ENCODE measurements around the gene FKBP1A. TPM values are rescaled to one million over a fixed set of nuclear protein-coding genes. Genes with fewer than 3 reads are reported as not detected.

Gene FKBP1A
- total RNA-seq, 2 experiments from 2014 or later, result 205 to 207 TPM

DNA sequence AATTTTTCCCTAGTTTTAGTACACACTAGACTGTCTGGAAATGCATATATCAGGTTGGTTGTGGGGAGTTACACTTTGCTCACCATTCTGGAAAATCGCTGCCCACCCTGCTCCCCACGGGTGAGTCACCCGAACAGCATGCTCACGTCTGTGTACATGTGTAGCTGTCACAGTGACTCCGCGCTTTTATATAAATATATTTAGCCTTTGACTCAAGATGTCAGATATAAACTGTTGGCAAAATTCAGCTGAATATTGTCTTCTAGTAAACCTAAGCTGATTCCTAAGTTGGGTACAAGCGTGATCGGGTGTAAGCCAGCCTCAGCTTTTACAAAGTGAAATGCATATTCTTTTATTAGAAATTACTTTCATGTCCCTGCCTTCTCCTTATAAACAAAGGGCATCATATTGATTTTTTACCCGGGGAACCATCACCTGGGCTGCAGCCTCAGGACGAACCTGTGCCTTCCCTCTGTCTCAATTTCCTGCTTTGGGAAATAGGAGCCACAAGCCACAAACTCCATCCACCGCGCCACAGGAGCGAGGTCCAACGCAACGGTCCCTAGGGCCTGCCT lies 68.2 kb downstream of the FKBP1A start:
- Mint-ChIP-seq H3K4me3 (no peak overlapping the region), H3K27me3 (no peaks in the 10 kb centered on the region)
- CTCF ChIA-PET, result interaction anchor here (0.9 to 1.7 kb wide), 6 partner anchors 24 to 179 kb away, joined by 3 to 5 read pairs (median 4); no protein-coding TSS in a partner anchor

GRCh38 chr20:1323830-1324597 lies 68.8 kb downstream of the FKBP1A start:
- Mint-ChIP-seq H3K4me1 (peaks cover 9% of the 10 kb centered on the region), H3K9me3 (peaks cover 8% of the 10 kb centered on the region), H3K4me3 (no peak overlapping the region), H3K27me3 (no peaks in the 10 kb centered on the region), H3K27ac (no peak overlapping the region), H3K36me3 (ENCODE audit: low read depth) (peaks cover 8% of the 10 kb centered on the region)
- DNase-seq, result peak; percentile 15
- POLR2A ChIA-PET, result interaction anchor here (0.7 to 4.3 kb wide), 7 partner anchors 15 to 341 kb away, joined by 3 to 47 read pairs (median 8); partner anchors contain the start of genes FKBP1A and NSFL1C
- CTCF ChIA-PET, result interaction anchor here (0.6 to 1.6 kb wide), 4 partner anchors 23 to 115 kb away, joined by 3 to 5 read pairs (median 3); no protein-coding TSS in a partner anchor

More for the DNA sequence above, 68.2 kb downstream of the FKBP1A start:
- POLR2A ChIA-PET, result interaction anchor here (0.7 to 4.3 kb wide), 12 partner anchors 11 to 340 kb away, joined by 3 to 47 read pairs (median 8); partner anchors contain the start of genes FKBP1A and NSFL1C
- H3K4me1 Mint-ChIP-seq, result peaks cover 15% of the 10 kb centered on the region
- DNase-seq, result no peak
- peaks cover 10% of the 10 kb centered on the region for H3K36me3 Mint-ChIP-seq (ENCODE audit: low read depth)
- H3K9me3 Mint-ChIP-seq, result peaks cover 8% of the 10 kb centered on the region
- no peak overlapping the region for H3K27ac Mint-ChIP-seq

DNA sequence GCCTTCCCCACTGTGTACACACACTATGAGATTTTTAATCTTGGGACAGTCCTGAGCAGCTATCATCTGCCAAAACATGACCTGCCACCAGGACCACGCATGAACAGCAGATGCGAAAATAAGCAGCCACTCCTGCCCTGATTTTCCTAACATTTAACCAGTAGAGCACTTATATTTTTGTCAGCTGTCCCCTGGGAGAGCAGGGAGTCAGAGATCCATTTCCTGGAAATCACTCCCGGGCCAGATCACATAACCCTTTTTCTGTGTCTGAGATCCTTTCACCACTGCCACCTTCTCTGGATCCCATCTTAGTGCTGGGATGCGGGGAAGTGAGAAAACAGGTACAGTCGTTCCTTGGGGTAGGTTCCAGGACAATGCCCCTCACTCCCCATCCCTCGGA lies 69.6 kb downstream of the FKBP1A start:
- DNase-seq, result no peak

GRCh38 chr20:1322511-1323245 lies 70.2 kb downstream of the FKBP1A start:
- Mint-ChIP-seq H3K27ac (no peak overlapping the region), H3K36me3 (ENCODE audit: low read depth) (peaks cover 4% of the 10 kb centered on the region), H3K27me3 (no peaks in the 10 kb centered on the region), H3K4me1 (peaks cover 13% of the 10 kb centered on the region), H3K9me3 (peaks cover 8% of the 10 kb centered on the region), H3K4me3 (no peak overlapping the region)
- CTCF ChIA-PET, result interaction anchor here (0.9 to 1.5 kb wide), 4 partner anchors 10 to 144 kb away, joined by 3 to 12 read pairs (median 4); partner anchors contain the start of gene NSFL1C
- POLR2A ChIA-PET, result interaction anchor here (1.4 to 1.7 kb wide), 2 partner anchors 11 to 69 kb away, joined by 4 read pairs; no protein-coding TSS in a partner anchor
- no peak for DNase-seq

More for the DNA sequence above, 69.6 kb downstream of the FKBP1A start:
- peaks cover 8% of the 10 kb centered on the region for H3K36me3 Mint-ChIP-seq (ENCODE audit: low read depth)
- H3K9me3 Mint-ChIP-seq, result peaks cover 8% of the 10 kb centered on the region
- ChIA-PET POLR2A (no interaction called here), CTCF (interaction anchor here (0.9 to 1.2 kb wide), 2 partner anchors 115 to 144 kb away, joined by 3 read pairs; partner anchors contain the start of gene NSFL1C)
- H3K27me3 Mint-ChIP-seq, result no peaks in the 10 kb centered on the region
- H3K27ac Mint-ChIP-seq, result no peak overlapping the region
- peaks cover 7% of the 10 kb centered on the region for H3K4me1 Mint-ChIP-seq
- no peak overlapping the region for H3K4me3 Mint-ChIP-seq

DNA sequence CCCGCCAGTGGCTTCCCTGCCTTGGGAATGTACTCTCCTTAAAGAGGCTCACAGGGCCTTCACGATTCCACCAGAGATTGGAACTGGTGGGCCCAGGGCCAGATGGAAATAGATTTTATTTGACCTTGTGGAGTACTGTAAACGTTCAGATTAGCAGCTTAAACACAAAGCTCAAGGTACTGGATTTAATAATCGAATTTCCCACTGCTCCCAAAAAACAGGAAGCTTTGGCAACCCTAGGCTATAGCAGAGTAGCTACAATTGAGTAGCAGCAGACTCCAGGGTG lies 71.3 kb downstream of the FKBP1A start:
- Mint-ChIP-seq H3K9me3 (peaks cover 8% of the 10 kb centered on the region), H3K27ac (no peak overlapping the region), H3K36me3 (ENCODE audit: low read depth) (no peaks in the 10 kb centered on the region), H3K4me3 (no peak overlapping the region), H3K27me3 (no peaks in the 10 kb centered on the region), H3K4me1 (peaks cover 22% of the 10 kb centered on the region)
- CTCF ChIA-PET, result interaction anchor here (1.3 to 1.5 kb wide), 2 partner anchors 9 to 115 kb away, joined by 4 to 12 read pairs; no protein-coding TSS in a partner anchor
- no peak for DNase-seq
- POLR2A ChIA-PET, result interaction anchor here (1.4 to 1.7 kb wide), 2 partner anchors 12 to 70 kb away, joined by 4 read pairs; no protein-coding TSS in a partner anchor

DNA sequence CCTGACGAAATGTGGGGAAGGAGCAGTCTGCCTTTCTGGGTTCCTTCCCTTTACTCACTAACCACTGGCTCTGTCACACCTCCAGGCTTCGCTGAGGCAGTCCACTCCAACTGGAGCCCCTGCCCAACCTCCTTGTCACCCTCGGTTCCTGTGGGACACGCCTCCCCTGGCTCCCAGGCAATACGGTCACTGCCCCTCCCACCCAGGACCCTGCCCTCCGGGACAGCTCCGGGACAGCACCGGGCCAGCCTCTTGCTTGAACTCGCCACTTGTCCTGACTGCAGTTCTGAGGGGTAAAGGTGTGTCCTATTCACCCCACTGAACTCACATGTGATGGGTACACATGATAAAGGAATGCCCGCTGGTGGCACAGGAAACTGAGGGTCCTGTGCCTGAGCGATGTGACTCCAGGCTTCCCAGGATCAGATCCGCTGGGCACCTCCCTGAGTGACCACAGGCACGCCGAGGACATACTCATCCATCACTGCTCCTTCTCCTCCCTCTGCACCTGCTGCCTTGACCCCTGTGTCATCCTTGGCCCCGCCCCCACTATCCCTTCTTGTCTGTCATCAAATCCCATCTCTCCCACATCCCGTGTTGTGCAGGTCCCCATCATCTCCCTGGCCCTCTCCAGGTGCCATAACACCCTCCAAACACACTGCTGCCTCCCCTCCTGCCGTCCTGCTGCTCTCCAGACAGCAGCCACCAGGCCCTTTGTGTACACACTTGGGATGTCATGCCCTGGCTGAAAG lies 71.8 kb downstream of the FKBP1A start:
- H3K4me3 Mint-ChIP-seq, result no peak overlapping the region
- H3K9me3 Mint-ChIP-seq, result peaks cover 8% of the 10 kb centered on the region
- POLR2A ChIA-PET, result interaction anchor here (1.4 to 1.7 kb wide), 2 partner anchors 12 to 71 kb away, joined by 4 read pairs; no protein-coding TSS in a partner anchor
- peaks cover 22% of the 10 kb centered on the region for H3K4me1 Mint-ChIP-seq
- no peak overlapping the region for H3K27ac Mint-ChIP-seq
- CTCF ChIA-PET, result no interaction called here
- H3K36me3 Mint-ChIP-seq (ENCODE audit: low read depth), result no peaks in the 10 kb centered on the region
- no peak for DNase-seq
- no peaks in the 10 kb centered on the region for H3K27me3 Mint-ChIP-seq

DNA sequence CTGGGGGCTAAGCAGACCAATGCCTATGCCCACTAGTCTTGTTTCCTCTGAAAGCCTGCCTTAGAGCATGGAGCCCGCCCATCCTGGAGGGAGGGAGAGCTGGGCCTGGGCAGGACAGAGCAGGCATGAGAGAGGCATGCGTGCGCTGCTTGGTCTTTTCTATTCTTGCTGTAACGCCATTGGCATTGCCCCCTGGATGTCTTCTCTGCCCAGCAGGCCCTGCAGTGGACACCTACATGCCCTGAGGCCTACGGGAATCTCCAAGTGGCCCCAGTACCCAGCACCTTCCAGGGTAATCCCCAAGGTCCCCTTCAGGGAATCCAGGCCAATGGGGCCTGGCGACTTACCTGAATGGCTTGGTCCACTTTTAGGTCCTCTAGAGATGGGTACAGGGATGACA lies 72.8 kb downstream of the FKBP1A start:
- CTCF ChIA-PET, result no interaction called here
- POLR2A ChIA-PET, result no interaction called here
- Mint-ChIP-seq H3K27ac (no peak overlapping the region), H3K9me3 (peaks cover 8% of the 10 kb centered on the region), H3K4me1 (peaks cover 22% of the 10 kb centered on the region), H3K4me3 (no peak overlapping the region), H3K36me3 (ENCODE audit: low read depth) (no peaks in the 10 kb centered on the region), H3K27me3 (peaks cover 2% of the 10 kb centered on the region)
- DNase-seq, result no peak

DNA sequence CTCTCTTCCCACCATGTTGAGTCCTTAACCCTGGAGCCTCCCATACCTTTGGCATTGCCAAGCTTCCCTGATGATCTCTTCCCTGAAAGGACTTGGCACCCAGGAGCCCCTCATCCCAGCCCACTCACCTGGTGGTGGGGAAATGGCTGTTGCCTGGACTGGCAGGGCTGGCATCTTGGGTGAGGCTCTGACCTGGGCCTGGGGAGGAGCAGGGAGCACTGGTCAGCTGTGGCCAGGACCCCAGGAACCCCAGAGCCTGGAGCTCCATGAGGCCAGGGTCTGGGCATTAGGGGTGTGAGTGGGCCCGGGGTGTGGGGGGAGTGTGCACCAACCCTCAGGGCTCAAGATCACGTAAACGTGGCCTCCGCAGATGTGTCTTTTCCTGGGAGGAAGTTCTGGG lies 73.4 kb downstream of the FKBP1A start:
- H3K4me3 Mint-ChIP-seq, result no peak overlapping the region
- no peaks in the 10 kb centered on the region for H3K36me3 Mint-ChIP-seq (ENCODE audit: low read depth)
- H3K4me1 Mint-ChIP-seq, result peaks cover 22% of the 10 kb centered on the region
- no peak for DNase-seq
- H3K27me3 Mint-ChIP-seq, result peaks cover 2% of the 10 kb centered on the region
- no peak overlapping the region for H3K27ac Mint-ChIP-seq
- ChIA-PET POLR2A (no interaction called here), CTCF (no interaction called here)
- H3K9me3 Mint-ChIP-seq, result peaks cover 8% of the 10 kb centered on the region

DNA sequence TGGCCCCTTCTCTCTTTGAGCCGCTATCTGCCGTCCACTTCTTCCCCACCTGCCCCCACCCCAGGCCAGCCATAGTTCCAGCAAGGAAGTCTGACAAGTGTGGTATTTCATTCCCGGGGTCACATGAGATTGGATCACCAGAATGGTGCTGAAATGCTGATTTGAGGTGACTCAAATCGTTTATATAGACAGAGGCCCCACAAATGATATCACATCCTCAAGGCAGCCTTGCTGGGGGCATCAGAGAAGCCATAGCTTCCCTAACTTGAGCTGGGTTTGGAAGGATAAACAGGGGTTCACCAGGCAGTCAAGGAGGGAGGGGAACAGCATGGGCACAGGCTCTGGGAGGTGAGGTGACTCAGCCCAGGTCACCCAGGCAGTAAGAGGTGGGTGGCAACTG lies 73.8 kb downstream of the FKBP1A start:
- Mint-ChIP-seq H3K27me3 (peaks cover 2% of the 10 kb centered on the region), H3K4me3 (no peak overlapping the region), H3K27ac (no peak overlapping the region), H3K36me3 (ENCODE audit: low read depth) (no peaks in the 10 kb centered on the region), H3K4me1 (peaks cover 22% of the 10 kb centered on the region), H3K9me3 (peaks cover 8% of the 10 kb centered on the region)
- DNase-seq, result no peak
- CTCF ChIA-PET, result no interaction called here
- POLR2A ChIA-PET, result no interaction called here

Other genes with a start within 250 kb of the FKBP1A start
- gene TMEM74B, start 208.1 kb downstream of the FKBP1A start, total RNA-seq, result 1 to 10 TPM in 1 of 2 experiments, under 1 TPM in 1; 0.83 to 1.8 TPM
- gene C20orf202, start 189.6 kb downstream of the FKBP1A start, total RNA-seq, result not detected
- not detected for gene RAD21L1, start 167.0 kb downstream of the FKBP1A start, total RNA-seq
- gene SNPH, start 126.8 kb downstream of the FKBP1A start, total RNA-seq, result 1 to 10 TPM; 2.9 to 3.0 TPM
- 1 to 10 TPM; 3.1 to 3.2 TPM for gene SDCBP2, start 63.9 kb downstream of the FKBP1A start, total RNA-seq
- 10 to 100 TPM; 49.2 to 49.6 TPM for gene NSFL1C, start 73.8 kb upstream of the FKBP1A start, total RNA-seq
- not detected for gene SIRPB2, start 98.4 kb upstream of the FKBP1A start, total RNA-seq
- gene SIRPD, start 164.7 kb upstream of the FKBP1A start, total RNA-seq, result under 1 TPM in 1 of 2 experiments, not detected in 1; 0.15 TPM
- gene SIRPB1, start 227.0 kb upstream of the FKBP1A start, total RNA-seq, result 1 to 10 TPM; 5.1 to 7.1 TPM

All from activated CD4-positive, alpha-beta memory T cell treated with anti-CD3 and anti-CD28 coated beads, Interleukin-2, amount 10 ng/mL, durations not matched to agents 7 days and 5 days (primary cell).